A673 (cell line): ENCODE data around the gene SPATC1L. TPM values are rescaled to one million over a fixed set of nuclear protein-coding genes. Genes with fewer than 3 reads are reported as not detected.

ENCODE experiments used
- BruUV-seq: library from RNA; stranded (reverse); fragments of 400-500 nt; replicated peaks from 2 replicates; lab custom pipeline; 2021; lab: Mats Ljungman, UMichigan
- CTCF ChIA-PET: fragments of 300-600 bp; sonication (Branson Sonifier 250); formaldehyde crosslinking; loops from one replicate; lab custom pipeline; 2022; ENCODE audit warnings: antibody characterized with exemption; lab: Charles Lee
- POLR2A ChIA-PET: fragments of 300-600 bp; sonication (Branson Sonifier 250); formaldehyde crosslinking; loops from one replicate; lab custom pipeline; 2022; ENCODE audit warnings: antibody characterized with exemption; ENCODE audit not compliant: low non-redundant PET; lab: Charles Lee
- DNase-seq: peaks from one replicate; pipeline ENCODE4 v3.0.0-alpha.2; 2015; ENCODE audit warnings: low spot score
- H3K27ac ChIP-seq: fragments of 200-600 bp; sonication (generic); 2 replicates; pipeline ENCODE4 v1.5.1; 2016; ENCODE audit warnings: mixed run types, low read depth, mild to moderate bottlenecking, mixed read lengths, antibody characterized with exemption, low read length; ENCODE audit not compliant: poor library complexity, severe bottlenecking
- H3K27me3 ChIP-seq: fragments of 200-600 bp; sonication (generic); replicated peaks from 2 replicates; pipeline ENCODE4 v1.6.1; 2017; ENCODE audit warnings: mixed run types, low read depth, mild to moderate bottlenecking, mixed read lengths, antibody characterized with exemption, low read length; ENCODE audit not compliant: insufficient read depth, poor library complexity
- H3K36me3 ChIP-seq: fragments of 200-600 bp; sonication (generic); 2 replicates; pipeline ENCODE4 v1.6.1; 2016; ENCODE audit warnings: mixed run types, mild to moderate bottlenecking, mixed read lengths, antibody characterized with exemption, low read length; ENCODE audit not compliant: insufficient read depth, poor library complexity, severe bottlenecking
- H3K4me1 ChIP-seq: fragments of 200-600 bp; sonication (generic); 2 replicates; pipeline ENCODE4 v1.6.1; 2017; ENCODE audit warnings: mixed run types, mild to moderate bottlenecking, mixed read lengths, antibody characterized with exemption, low read length; ENCODE audit not compliant: insufficient read depth, poor library complexity, severe bottlenecking
- H3K4me3 ChIP-seq: fragments of 200-600 bp; sonication (generic); 2 replicates; pipeline ENCODE4 v1.5.1; 2016; ENCODE audit warnings: low read depth, mixed run types, mild to moderate bottlenecking, mixed read lengths, low read length; ENCODE audit not compliant: poor library complexity, severe bottlenecking
- H3K9me3 ChIP-seq: fragments of 200-600 bp; sonication (generic); 2 replicates; pipeline ENCODE4 v1.6.1; 2016; ENCODE audit warnings: mixed run types, low read depth, mild to moderate bottlenecking, mixed read lengths, antibody characterized with exemption, low read length; ENCODE audit not compliant: poor library complexity, severe bottlenecking
- EZH2 ChIP-seq: fragments of 200-600 bp; sonication (generic); IDR thresholded peaks from 2 replicates; pipeline ENCODE4 v1.6.1; 2017; ENCODE audit warnings: borderline replicate concordance, low read depth, mild to moderate bottlenecking, mixed read lengths, antibody characterized with exemption, low read length; ENCODE audit not compliant: poor library complexity, severe bottlenecking
- intact Hi-C: fragments of 100-400 bp; cut with micrococcal nuclease; formaldehyde crosslinking; loops from one replicate; pipeline ENCODE4 v1.10.0; 2022; ENCODE audit not compliant: unreplicated experiment
- total RNA-seq: library from RNA; stranded (reverse); gene quantifications from 2 replicates; pipeline ENCODE4 v1.2.3, GENCODE V29; 2021
- TF ChIP-seq, protein P1 (sequence below): fragments of 300-800, 200-600 bp; sonication (generic); conservative IDR thresholded peaks from 2 replicates; pipeline ENCODE4 v1.5.1; 2017; ENCODE audit warnings: low read depth, mild to moderate bottlenecking, antibody characterized with exemption, low read length, moderate library complexity, mixed read lengths

Gene SPATC1L
- total RNA-seq, 1 experiment from 2014 or later = 30.9 TPM

DNA sequence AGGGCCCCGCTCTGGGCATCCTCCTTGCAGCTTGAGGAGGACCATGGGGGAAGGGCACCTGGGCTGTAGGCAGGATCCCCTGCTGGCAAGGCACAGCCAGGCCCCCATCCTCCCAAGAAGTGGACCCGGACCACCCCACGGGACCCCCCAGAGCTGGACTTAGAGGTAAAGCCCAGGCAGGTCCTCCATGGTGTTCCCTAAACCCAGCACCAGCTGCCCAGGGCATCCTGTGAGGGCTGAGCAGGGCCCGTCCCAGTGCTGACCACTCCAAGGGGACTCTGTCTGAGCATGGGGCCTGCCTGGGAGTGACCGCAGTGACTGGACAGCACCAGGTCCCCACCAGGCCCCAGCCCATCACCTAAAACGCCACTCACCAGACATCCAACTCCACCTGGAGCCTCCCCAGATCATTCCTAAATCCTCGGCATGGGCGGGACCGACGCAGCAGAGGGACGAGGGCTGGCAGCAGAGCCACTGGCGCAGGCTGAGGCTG, 65.1 kb downstream of the SPATC1L start:
- ChIA-PET CTCF (no interaction called here), POLR2A (no interaction called here)
- no peak for DNase-seq
- intact Hi-C loops = no loop called here
- no peak overlapping the region for H3K27ac ChIP-seq
- H3K27me3 ChIP-seq = no peaks in the 10 kb centered on the region
- no peak overlapping the region for H3K4me3 ChIP-seq
- H3K4me1 ChIP-seq = no peaks in the 10 kb centered on the region
- no peak for TF ChIP-seq EZH2
- TF ChIP-seq, protein P1, sequence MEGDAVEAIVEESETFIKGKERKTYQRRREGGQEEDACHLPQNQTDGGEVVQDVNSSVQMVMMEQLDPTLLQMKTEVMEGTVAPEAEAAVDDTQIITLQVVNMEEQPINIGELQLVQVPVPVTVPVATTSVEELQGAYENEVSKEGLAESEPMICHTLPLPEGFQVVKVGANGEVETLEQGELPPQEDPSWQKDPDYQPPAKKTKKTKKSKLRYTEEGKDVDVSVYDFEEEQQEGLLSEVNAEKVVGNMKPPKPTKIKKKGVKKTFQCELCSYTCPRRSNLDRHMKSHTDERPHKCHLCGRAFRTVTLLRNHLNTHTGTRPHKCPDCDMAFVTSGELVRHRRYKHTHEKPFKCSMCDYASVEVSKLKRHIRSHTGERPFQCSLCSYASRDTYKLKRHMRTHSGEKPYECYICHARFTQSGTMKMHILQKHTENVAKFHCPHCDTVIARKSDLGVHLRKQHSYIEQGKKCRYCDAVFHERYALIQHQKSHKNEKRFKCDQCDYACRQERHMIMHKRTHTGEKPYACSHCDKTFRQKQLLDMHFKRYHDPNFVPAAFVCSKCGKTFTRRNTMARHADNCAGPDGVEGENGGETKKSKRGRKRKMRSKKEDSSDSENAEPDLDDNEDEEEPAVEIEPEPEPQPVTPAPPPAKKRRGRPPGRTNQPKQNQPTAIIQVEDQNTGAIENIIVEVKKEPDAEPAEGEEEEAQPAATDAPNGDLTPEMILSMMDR = no peak
- H3K9me3 ChIP-seq = no peaks in the 10 kb centered on the region
- BruUV-seq = no TSS peak
- no peaks in the 10 kb centered on the region for H3K36me3 ChIP-seq

DNA sequence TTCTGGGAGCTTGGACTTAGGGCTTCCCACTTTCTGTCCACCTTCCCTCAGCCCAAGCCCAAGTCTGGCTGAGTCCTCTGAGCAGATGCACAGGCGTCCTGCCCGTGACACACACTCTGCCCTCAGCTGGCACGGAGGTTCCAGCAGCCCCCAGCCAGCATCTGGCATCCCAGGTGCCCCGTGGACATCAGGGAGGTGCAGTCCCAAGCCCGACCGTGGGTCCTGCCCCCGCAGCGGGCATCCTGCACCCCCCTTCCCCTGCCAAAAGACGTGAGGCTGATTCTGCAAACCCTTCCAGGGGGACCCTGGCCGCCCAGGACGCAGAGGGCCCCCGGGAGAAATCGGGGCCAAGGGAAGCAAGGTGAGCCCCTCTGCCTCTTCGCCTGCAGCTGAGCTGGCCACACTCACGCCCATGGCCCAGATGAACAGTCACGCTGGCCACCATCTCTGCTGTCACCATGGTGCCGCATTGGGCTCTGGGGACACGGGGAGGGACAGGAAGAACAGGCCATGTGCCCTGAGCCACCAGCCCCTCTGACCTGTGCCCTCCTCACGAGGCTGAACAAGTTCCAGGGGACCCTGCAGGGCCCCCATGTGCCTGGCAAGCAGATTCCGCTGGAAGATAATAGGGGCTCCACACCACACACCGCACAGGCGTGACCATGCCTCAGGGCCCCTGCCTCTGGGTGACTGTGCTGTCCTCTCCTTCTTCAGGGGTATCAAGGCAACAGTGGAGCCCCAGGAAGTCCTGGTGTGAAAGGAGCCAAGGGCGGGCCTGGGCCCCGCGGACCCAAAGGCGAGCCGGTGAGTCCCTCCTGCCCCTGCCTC, 65.7 kb downstream of the SPATC1L start:
- POLR2A ChIA-PET = no interaction called here
- no peak for TF ChIP-seq EZH2
- TF ChIP-seq, protein P1 = no peak
- CTCF ChIA-PET = no interaction called here
- no peak for DNase-seq
- Histone ChIP-seq H3K9me3 (no peaks in the 10 kb centered on the region), H3K4me1 (no peaks in the 10 kb centered on the region), H3K4me3 (no peak overlapping the region), H3K36me3 (no peaks in the 10 kb centered on the region), H3K27ac (no peak overlapping the region), H3K27me3 (no peaks in the 10 kb centered on the region)
- intact Hi-C loops = no loop called here
- no TSS peak for BruUV-seq

DNA sequence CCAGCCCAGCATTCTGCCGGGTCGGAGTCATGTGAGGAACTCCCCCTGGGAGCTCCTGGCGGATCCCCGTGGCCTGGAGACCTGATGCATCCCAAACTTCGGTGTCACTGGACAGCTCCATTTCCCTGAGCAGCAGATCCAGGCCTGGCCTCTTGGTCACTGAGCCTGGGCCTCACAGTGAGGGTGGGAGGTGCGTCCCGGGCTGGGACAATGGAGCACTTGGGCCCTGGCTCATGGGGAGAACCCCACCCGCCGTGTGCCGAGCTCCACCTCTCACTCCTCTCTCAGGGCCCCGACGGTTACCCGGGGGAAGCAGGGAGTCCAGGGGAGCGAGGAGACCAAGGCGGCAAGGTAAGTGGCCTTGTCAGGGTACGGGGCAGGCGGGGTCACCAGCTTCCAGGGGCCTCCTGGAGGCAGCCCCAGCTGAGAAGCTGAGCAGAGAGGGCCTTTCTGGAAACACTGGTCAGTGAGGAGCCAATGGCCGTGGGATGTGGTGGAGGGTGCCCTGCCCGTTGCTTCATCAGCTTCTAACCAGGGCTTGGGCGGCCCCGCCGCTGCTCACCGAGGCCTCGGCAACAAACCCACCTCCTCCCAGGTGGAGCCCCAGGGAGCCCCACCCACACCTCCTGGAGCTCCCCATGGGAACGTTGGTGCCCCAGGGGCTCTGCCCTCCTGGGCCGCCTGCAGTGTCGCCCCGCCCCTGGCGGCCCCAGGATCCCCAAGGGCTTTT, 66.5 kb downstream of the SPATC1L start:
- CTCF ChIA-PET = no interaction called here
- H3K4me1 ChIP-seq = no peaks in the 10 kb centered on the region
- POLR2A ChIA-PET = no interaction called here
- H3K36me3 ChIP-seq = no peaks in the 10 kb centered on the region
- no peak for DNase-seq
- no peaks in the 10 kb centered on the region for H3K27me3 ChIP-seq
- no TSS peak for BruUV-seq
- H3K4me3 ChIP-seq = no peak overlapping the region
- no peaks in the 10 kb centered on the region for H3K9me3 ChIP-seq
- intact Hi-C loops = no loop called here
- no peak overlapping the region for H3K27ac ChIP-seq
- TF ChIP-seq, protein P1 = no peak
